K562 (cell line): ENCODE results near the gene SLC29A3. TPM values are rescaled to one million over a fixed set of nuclear protein-coding genes. Genes with fewer than 3 reads are reported as not detected.

Experiments used
- BCL6 ChIP-seq: fragments of 250-450 bp; sonication (Bioruptor Pico); IDR thresholded peaks from 2 replicates; pipeline ENCODE4 v1.4.0; 2020
- BCOR ChIP-seq: fragments of 450-650 bp; IDR thresholded peaks from 2 replicates; pipeline ENCODE4 v1.6.1; 2016
- CREBBP ChIP-seq: IDR thresholded peaks from one replicate; pipeline ENCODE4 v1.6.1; 2012; ENCODE audit warnings: low read depth, mild to moderate bottlenecking, control low read depth, inconsistent platforms, low read length
- EWSR1 ChIP-seq: fragments of 450-650 bp; IDR thresholded peaks from 2 replicates; pipeline ENCODE4 v1.6.1; 2018; ENCODE audit warnings: borderline replicate concordance, mild to moderate bottlenecking, low read depth, moderate library complexity; ENCODE audit not compliant: partially characterized antibody
- HDGF ChIP-seq: fragments of 450-650 bp; IDR thresholded peaks from 2 replicates; pipeline ENCODE4 v1.6.1; 2016
- HNRNPH1 ChIP-seq: fragments of 200-400 bp; formaldehyde crosslinking; optimal IDR thresholded peaks from 2 replicates; pipeline ENCODE3; 2017; ENCODE audit warnings: low read depth, mild to moderate bottlenecking, low read length, moderate library complexity
- KAT8 ChIP-seq: fragments of 450-650 bp; IDR thresholded peaks from 2 replicates; pipeline ENCODE4 v1.6.1; 2016; ENCODE audit warnings: low read depth, mild to moderate bottlenecking
- MEF2D ChIP-seq: conservative IDR thresholded peaks from 2 replicates; pipeline ENCODE4 v1.6.1; 2016; ENCODE audit warnings: low read depth, missing genetic modification characterization, missing compliant biosample characterization
- NFE2 ChIP-seq: IDR thresholded peaks from 2 replicates; pipeline ENCODE4 v1.6.1; 2014; ENCODE audit warnings: antibody characterized with exemption, low read depth
- OTX1 ChIP-seq: fragments of 450-650 bp; formaldehyde crosslinking; IDR thresholded peaks from 2 replicates; pipeline ENCODE4 v1.4.0; 2022; ENCODE audit warnings: mild to moderate bottlenecking
- PCBP2 ChIP-seq: fragments of 200-400 bp; formaldehyde crosslinking; IDR thresholded peaks from 2 replicates; pipeline ENCODE4 v1.6.1; 2018; ENCODE audit warnings: low read length, low read depth, mild to moderate bottlenecking, moderate library complexity; ENCODE audit not compliant: poor library complexity, severe bottlenecking
- PHB ChIP-seq: fragments of 250-450 bp; sonication (Bioruptor Pico); IDR thresholded peaks from 2 replicates; pipeline ENCODE4 v1.5.0; 2021
- PKNOX1 ChIP-seq: fragments of 450-650 bp; IDR thresholded peaks from 2 replicates; pipeline ENCODE4 v1.6.1; 2016
- PTBP1 ChIP-seq: fragments of 200-400 bp; formaldehyde crosslinking; IDR thresholded peaks from 2 replicates; pipeline ENCODE4 v1.6.1; 2017; ENCODE audit warnings: low read depth, low read length
- RERE ChIP-seq: sonication (generic); formaldehyde crosslinking; IDR thresholded peaks from 2 replicates; pipeline ENCODE4 v1.8.0; 2023; ENCODE audit warnings: missing genetic modification reagents, mild to moderate bottlenecking, borderline replicate concordance
- TAL1 ChIP-seq: fragments of 450-650 bp; IDR thresholded peaks from 2 replicates; pipeline ENCODE4 v1.6.1; 2016; ENCODE audit warnings: mild to moderate bottlenecking
- TARDBP ChIP-seq: fragments of 450-650 bp; IDR thresholded peaks from 2 replicates; pipeline ENCODE4 v1.6.1; 2016
- USF1 ChIP-seq: sonication (generic); formaldehyde crosslinking; IDR thresholded peaks from 2 replicates; pipeline ENCODE4 v1.9.0; 2022; ENCODE audit warnings: mild to moderate bottlenecking, missing genetic modification reagents
- ZFP30 ChIP-seq: fragments of 250-450 bp; sonication (Bioruptor Pico); IDR thresholded peaks from 2 replicates; pipeline ENCODE4 v1.8.0; 2022; ENCODE audit warnings: moderate library complexity, mild to moderate bottlenecking, inconsistent platforms, borderline replicate concordance
- ZNF121 ChIP-seq: sonication (generic); formaldehyde crosslinking; conservative IDR thresholded peaks from 2 replicates; pipeline ENCODE4 v1.8.0; 2022; ENCODE audit warnings: missing genetic modification reagents
- ZNF24 ChIP-seq: fragments of 450-650 bp; IDR thresholded peaks from 2 replicates; pipeline ENCODE4 v1.6.1; 2016
- ZNF740 ChIP-seq, 3 experiments: fragments of 200-800 bp in 1 of 3; sonication (Bioruptor generic) in 1 of 3; sonication (generic) in 1 of 3; formaldehyde crosslinking in 1 of 3; IDR thresholded peaks; 2 replicates each; pipeline versions ENCODE4 v1.6.1 to v1.8.0; 2016 to 2022; ENCODE audit warnings: mild to moderate bottlenecking in 2 of 3, missing compliant biosample characterization in 2 of 3, missing genetic modification characterization in 2 of 3, missing genetic modification reagents in 1 of 3
- ZNF77 ChIP-seq: fragments of 250-450 bp; sonication (Bioruptor Pico); IDR thresholded peaks from 2 replicates; pipeline ENCODE4 v1.5.0; 2020
- polyA plus RNA-seq, 8 experiments: library from polyadenylated mRNA; depleted of rRNA in 4 of 8; stranded (reverse) in 5 of 8; unstranded in 3 of 8; fragments of >200 nt; fragmentation: Nextera tagmentation in 2 of 8; fragmentation: Illumina TruSeq in 1 of 8; extraction: Ambion mirVana in 2 of 8; extraction: Trizol in 1 of 8; gene quantifications; 2 replicates each; pipeline versions ENCODE4 v1.2.1 to v1.2.3, GENCODE V29; 2011 to 2014; ENCODE audit warnings: inconsistent platforms in 1 of 8, missing spikeins in 1 of 8
- total RNA-seq, 7 experiments: library from RNA; depleted of rRNA in 6 of 7; stranded (reverse); fragments of >200 nt in 6 of 7; fragmentation: Illumina TruSeq in 2 of 7; extraction: Trizol in 2 of 7; gene quantifications; 2 replicates each; pipeline versions ENCODE4 v1.2.1 to v1.2.3, GENCODE V29; 2011 to 2021; ENCODE audit warnings: low replicate concordance in 1 of 7

The SLC29A3 gene
- total and polyA plus RNA-seq, 9 of the 15 experiments (the other 6 are each of a cell fraction or from before 2014, with no cell fraction given): 2.1 to 10.7 (median 4.6) TPM

- TF ChIP-seq ZNF740 (CRISPR knock-in tag; IDR thresholded peaks at IDR 0.05) (no peak), ZNF740 (tag; IDR thresholded peaks at IDR 0.05) (no peak), ZFP30 (CRISPR knock-in tag) (no peak), ZNF121 (no peak), PCBP2 (no peak), KAT8 (no peak), PTBP1 (peak; percentile 91), PHB (CRISPR knock-in tag) (no peak), MEF2D (tag) (peak; percentile 19; the same call in 1 of the 2 replicates), OTX1 (CRISPR knock-in tag) (no peak), BCOR (peak; percentile 99), HNRNPH1 (no peak), RERE (no peak), BCL6 (no peak), EWSR1 (no peak), NFE2 (peak; percentile 62), PKNOX1 (peak; percentile 18; the same call in 1 of the 2 replicates), ZNF24 (no peak), ZNF77 (CRISPR knock-in tag) (no peak), CREBBP (no peak), HDGF (peak; percentile 94), USF1 (CRISPR knock-in tag) (no peak), TAL1 (peak; percentile 53), TARDBP (no peak)
Measured at GRCh38 chr10:71359364-71360046, 40.4 kb downstream of the SLC29A3 start (continued).
